GM12875 (cell line): ENCODE results near the gene SGMS1.

Experiments
- H3K4me3 ChIP-seq: one replicate; pipeline ENCODE4 v1.5.1; 2011; ENCODE audit warnings: low read depth, low read length, control low read depth
- TF ChIP-seq, protein P1 (sequence below): IDR thresholded peaks from 2 replicates; pipeline ENCODE4 v1.5.1; 2011; ENCODE audit warnings: low read depth, mild to moderate bottlenecking, control low read depth, inconsistent platforms, low read length, moderate library complexity, borderline replicate concordance; ENCODE audit not compliant: insufficient read depth

The SGMS1 gene

DNA sequence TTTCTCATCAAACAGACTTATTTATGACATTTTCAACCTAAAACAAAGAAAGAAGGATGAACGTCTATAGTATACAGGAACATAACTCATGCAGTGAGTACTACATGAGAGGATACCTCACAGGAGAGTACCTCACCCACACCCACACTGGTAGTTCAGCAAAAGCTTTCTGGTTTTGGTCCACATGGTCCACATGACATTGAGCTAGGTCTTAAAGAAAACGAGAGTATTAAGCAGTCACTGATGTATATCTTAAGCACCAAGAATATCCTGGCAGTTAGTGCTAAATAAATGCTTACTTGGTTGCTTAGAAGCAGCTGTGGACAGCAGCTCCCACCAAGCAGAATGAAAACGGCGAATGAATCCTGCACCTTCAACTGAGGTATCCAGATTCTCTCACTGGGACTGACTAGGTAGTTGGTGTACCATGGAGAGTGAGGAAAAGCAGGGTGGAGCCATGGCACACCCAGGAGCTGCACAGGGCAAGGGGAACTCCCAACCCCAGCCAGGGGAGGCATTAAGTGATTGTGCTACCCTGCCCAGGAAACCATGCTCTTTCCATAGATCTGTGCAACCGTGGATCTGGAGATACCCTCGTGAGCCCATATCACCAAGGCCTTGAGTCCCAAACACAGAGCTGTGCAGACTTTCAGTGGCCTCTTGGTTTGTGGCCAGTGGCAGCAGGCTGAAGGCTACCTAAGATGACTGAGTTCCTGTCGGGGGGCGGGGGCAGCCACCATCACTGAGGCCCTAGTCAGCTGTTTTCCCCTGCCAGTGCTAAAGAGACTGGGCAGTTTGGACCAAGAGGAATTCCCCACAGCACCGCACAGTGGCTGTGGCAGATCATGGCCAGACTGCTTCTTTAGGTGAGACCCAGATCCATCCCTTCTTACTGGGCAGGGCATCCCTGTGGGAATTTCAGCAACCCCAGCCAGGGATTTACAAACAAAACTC, 143.4 kb downstream of the SGMS1 start:
- H3K4me3 ChIP-seq: no peak overlapping the region

DNA sequence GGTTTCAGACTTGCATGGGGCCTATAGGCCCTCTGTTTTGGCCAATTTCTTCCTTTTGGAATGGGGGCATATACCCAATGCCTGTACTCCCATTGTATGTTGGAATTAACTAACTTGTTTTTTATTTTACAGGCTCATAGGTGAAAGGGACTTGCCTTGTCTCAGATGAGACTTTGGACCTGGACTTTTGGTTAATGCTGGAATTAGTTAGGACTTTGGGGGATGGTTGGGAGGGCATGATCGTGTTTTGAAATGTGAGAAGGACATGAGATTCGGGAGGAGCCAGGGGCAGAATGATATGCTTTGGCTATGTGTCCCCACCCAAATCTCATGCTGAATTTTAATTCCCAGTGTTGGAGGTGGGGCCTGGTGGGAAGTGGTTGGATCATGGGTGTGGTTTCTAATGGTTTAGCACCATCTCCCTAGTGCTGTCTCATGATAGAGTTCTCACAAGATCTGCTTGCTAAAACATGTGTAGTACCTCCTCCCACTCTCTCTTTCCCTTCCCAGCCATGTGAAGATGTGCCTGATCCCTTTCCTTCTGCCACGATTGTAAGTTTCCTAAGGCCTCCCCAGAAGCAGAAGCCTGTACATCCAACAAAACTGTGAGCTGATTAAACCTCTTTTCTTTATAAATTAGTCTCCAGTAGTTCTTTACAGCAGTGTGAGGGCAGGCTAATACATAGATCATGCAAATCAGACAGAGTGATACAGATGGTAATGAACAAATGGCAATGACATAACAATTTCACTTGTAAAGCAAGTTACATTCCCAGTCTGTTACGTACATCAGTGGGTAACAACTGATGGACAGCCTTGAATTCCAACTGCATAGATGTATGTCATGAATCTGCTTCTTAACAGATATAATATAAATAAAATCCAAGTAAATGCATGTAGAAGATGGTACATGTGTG, 146.2 kb downstream of the SGMS1 start:
- H3K4me3 ChIP-seq: no peak overlapping the region
- TF ChIP-seq, protein P1, sequence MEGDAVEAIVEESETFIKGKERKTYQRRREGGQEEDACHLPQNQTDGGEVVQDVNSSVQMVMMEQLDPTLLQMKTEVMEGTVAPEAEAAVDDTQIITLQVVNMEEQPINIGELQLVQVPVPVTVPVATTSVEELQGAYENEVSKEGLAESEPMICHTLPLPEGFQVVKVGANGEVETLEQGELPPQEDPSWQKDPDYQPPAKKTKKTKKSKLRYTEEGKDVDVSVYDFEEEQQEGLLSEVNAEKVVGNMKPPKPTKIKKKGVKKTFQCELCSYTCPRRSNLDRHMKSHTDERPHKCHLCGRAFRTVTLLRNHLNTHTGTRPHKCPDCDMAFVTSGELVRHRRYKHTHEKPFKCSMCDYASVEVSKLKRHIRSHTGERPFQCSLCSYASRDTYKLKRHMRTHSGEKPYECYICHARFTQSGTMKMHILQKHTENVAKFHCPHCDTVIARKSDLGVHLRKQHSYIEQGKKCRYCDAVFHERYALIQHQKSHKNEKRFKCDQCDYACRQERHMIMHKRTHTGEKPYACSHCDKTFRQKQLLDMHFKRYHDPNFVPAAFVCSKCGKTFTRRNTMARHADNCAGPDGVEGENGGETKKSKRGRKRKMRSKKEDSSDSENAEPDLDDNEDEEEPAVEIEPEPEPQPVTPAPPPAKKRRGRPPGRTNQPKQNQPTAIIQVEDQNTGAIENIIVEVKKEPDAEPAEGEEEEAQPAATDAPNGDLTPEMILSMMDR: no peak

More for the DNA sequence above, 143.4 kb downstream of the SGMS1 start:
- TF ChIP-seq, protein P1: no peak

- H3K4me3 ChIP-seq: no peak overlapping the region
- TF ChIP-seq, protein P1: no peak
Observed at GRCh38 chr10:50473756-50474155, 150.0 kb downstream of the SGMS1 start.

DNA sequence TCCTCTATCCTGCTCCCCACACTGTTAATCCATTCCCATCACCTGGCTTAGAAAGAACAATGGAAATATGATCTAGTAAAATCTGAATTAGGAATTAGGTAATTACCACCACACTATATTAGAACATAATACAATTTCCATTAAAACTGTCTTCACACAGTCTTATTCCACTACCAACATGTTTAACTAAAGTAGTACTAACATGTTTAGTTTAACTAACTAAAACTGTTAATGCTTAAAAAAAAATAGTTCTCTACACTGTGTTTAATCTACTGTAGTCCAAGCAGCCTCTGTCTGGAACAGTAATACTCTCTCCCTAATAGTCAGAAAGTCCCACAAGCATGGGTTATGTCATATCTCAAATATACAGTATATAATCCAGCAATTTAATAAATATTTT, 150.8 kb downstream of the SGMS1 start:
- TF ChIP-seq, protein P1: no peak
- no peak overlapping the region for H3K4me3 ChIP-seq

- H3K4me3 ChIP-seq: no peak overlapping the region
- TF ChIP-seq, protein P1: no peak
Observed at GRCh38 chr10:50471583-50471975, 152.2 kb downstream of the SGMS1 start.

GRCh38 chr10:50470798-50471582, 152.8 kb downstream of the SGMS1 start:
- TF ChIP-seq, protein P1: no peak
- no peak overlapping the region for H3K4me3 ChIP-seq
